ENCODE measurements around the gene PDCD4. TPM values are rescaled to one million over a fixed set of nuclear protein-coding genes. Genes with fewer than 3 reads are reported as not detected.
A peak's percentile ranks its signal among the peaks of the same experiment; 100 is the strongest.

Gene PDCD4
- total RNA-seq, 2 experiments from 2014 or later, result 59.0 to 116 TPM

GRCh38 chr10:110870823-110871297 is 868 bp upstream of the PDCD4 start:
- intact Hi-C loops (cut with micrococcal nuclease; ENCODE audit: unreplicated experiment), result loop anchor here (5.0 kb wide), 1 partner anchor 219 kb away; no protein-coding TSS in a partner anchor
- Histone ChIP-seq H4K20me1 (ENCODE audit: insufficient read depth, low read length) (no peaks in the 10 kb centered on the region), H3K4me2 (ENCODE audit: low read length) (peak overlapping the region; percentile 92), H3K4me1 (ENCODE audit: insufficient read depth, low read length, poor library complexity, severe bottlenecking) (peaks cover 71% of the 10 kb centered on the region), H3K79me2 (ENCODE audit: insufficient read depth, low read depth, low read length) (peaks cover 40% of the 10 kb centered on the region), H3K36me3 (ENCODE audit: insufficient read depth, low read length) (peaks cover 6% of the 10 kb centered on the region), H3K9me3 (ENCODE audit: low read length) (peaks cover 6% of the 10 kb centered on the region; the same call in 1 of the 2 replicates), H2AFZ (ENCODE audit: low read length) (peak overlapping the region; percentile 22; the same call in 1 of the 2 replicates), H3K27ac (ENCODE audit: low read depth, low read length, poor library complexity, severe bottlenecking) (peak overlapping the region; percentile 92), H3K9me2 (ENCODE audit: insufficient read depth, low read length) (no peaks in the 10 kb centered on the region), H3K4me3 (ENCODE audit: low read depth, low read length, poor library complexity, severe bottlenecking) (peak overlapping the region; percentile 74)
- ChIA-PET POLR2A (interaction anchor here (0.6 to 1.3 kb wide), 10 partner anchors 9 to 67 kb away, joined by 3 to 18 read pairs (median 4); no protein-coding TSS in a partner anchor), CTCF (ENCODE audit: unreplicated experiment) (no interaction called here)
- TF ChIP-seq EZH2phosphoT487 (IDR thresholded peaks at IDR 0.05; ENCODE audit: borderline replicate concordance, low read depth, low read length), result no peak
- TF ChIP-seq, protein P1, sequence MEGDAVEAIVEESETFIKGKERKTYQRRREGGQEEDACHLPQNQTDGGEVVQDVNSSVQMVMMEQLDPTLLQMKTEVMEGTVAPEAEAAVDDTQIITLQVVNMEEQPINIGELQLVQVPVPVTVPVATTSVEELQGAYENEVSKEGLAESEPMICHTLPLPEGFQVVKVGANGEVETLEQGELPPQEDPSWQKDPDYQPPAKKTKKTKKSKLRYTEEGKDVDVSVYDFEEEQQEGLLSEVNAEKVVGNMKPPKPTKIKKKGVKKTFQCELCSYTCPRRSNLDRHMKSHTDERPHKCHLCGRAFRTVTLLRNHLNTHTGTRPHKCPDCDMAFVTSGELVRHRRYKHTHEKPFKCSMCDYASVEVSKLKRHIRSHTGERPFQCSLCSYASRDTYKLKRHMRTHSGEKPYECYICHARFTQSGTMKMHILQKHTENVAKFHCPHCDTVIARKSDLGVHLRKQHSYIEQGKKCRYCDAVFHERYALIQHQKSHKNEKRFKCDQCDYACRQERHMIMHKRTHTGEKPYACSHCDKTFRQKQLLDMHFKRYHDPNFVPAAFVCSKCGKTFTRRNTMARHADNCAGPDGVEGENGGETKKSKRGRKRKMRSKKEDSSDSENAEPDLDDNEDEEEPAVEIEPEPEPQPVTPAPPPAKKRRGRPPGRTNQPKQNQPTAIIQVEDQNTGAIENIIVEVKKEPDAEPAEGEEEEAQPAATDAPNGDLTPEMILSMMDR (conservative IDR thresholded peaks at IDR 0.05; ENCODE audit: low read length), result no peak
- DNase-seq (ENCODE audit: low spot score), result no peak
- no TSS peak for BruUV-seq (replicated peaks)

DNA sequence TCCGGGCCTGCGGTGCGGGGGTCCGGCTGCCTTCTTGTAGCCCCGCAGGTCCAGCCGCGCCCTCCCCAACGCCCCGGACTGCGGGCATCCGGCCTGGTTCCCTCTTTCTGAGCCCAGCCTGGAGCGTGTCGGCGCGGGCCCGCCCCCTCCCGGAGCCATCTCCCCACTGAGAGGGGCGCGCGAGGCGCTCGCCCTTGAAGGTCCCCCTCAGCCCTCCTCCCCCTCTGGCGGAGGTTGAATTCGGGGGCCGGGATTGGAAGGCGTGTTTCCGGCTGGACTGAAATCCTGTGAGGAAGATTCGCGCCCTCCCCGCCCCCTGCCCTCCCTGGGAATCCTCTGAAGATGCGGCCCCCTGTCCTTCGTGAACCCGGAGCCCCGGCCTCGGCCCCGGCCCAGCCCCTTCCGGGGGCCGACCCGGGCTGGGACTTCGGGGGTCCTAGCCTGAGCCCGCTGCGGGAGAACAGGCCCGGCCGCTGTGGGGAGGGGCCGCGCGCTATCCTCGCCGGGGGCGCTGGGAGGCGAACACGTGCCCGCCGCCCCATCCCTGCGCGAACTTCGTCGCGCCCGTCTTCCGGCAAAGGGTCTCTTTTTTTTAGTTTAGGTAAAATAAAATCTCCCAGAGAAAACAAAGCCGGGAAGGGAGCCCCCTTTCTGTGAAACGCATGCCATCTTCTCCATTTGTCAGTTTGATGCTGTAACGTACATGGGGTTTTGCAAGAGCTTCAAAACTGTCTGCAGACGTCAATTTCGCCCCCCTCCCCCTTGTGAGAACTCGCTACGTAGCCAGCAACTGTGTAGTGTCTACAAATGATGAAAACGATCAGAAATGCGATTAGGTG is 636 bp downstream of the PDCD4 start:
- intact Hi-C loops (cut with micrococcal nuclease; ENCODE audit: unreplicated experiment), result loop anchor here (1.0 to 5.0 kb wide), 4 partner anchors 30 to 220 kb away; no protein-coding TSS in a partner anchor
- ChIA-PET CTCF (ENCODE audit: unreplicated experiment) (no interaction called here), POLR2A (interaction anchor here (0.6 to 2.3 kb wide), 14 partner anchors 10 to 184 kb away, joined by 3 to 18 read pairs (median 3); no protein-coding TSS in a partner anchor)
- Histone ChIP-seq H3K4me2 (ENCODE audit: low read length) (peak overlapping the region; percentile 92), H3K4me1 (ENCODE audit: insufficient read depth, low read length, poor library complexity, severe bottlenecking) (peaks cover 60% of the 10 kb centered on the region), H3K36me3 (ENCODE audit: insufficient read depth, low read length) (peaks cover 19% of the 10 kb centered on the region), H3K9me3 (ENCODE audit: low read length) (peaks cover 13% of the 10 kb centered on the region; the same call in 1 of the 2 replicates), H3K4me3 (ENCODE audit: low read depth, low read length, poor library complexity, severe bottlenecking) (peak overlapping the region; percentile 74), H3K79me2 (ENCODE audit: insufficient read depth, low read depth, low read length) (peaks cover 53% of the 10 kb centered on the region), H2AFZ (ENCODE audit: low read length) (peak overlapping the region; percentile 24; the same call in 1 of the 2 replicates), H4K20me1 (ENCODE audit: insufficient read depth, low read length) (no peaks in the 10 kb centered on the region), H3K9me2 (ENCODE audit: insufficient read depth, low read length) (no peaks in the 10 kb centered on the region), H3K27ac (ENCODE audit: low read depth, low read length, poor library complexity, severe bottlenecking) (peak overlapping the region; percentile 92)
- peak; percentile 88 for DNase-seq (ENCODE audit: low spot score)
- no TSS peak for BruUV-seq (replicated peaks)
- no peak for TF ChIP-seq EZH2phosphoT487 (IDR thresholded peaks at IDR 0.05; ENCODE audit: borderline replicate concordance, low read depth, low read length)
- TF ChIP-seq, protein P1 (conservative IDR thresholded peaks at IDR 0.05; ENCODE audit: low read length), result peak; percentile 60; the same call in 1 of the 2 replicates
